ENCODE data around the gene DTX1. TPM values are rescaled to one million over a fixed set of nuclear protein-coding genes. Genes with fewer than 3 reads are reported as not detected.

Gene DTX1
- total RNA-seq, 1 experiment from 2014 or later, result 3.0 TPM

GRCh38 chr12:113066813-113067400 is 10.4 kb downstream of the DTX1 start:
- H3K27ac Mint-ChIP-seq, result no peak overlapping the region
- no peak overlapping the region for H2BK120ac ChIP-seq (ENCODE audit: low read depth, low read length, poor library complexity, severe bottlenecking)
- H4K20me1 ChIP-seq (ENCODE audit: control insufficient read depth, insufficient read depth, insufficient read length), result no peaks in the 10 kb centered on the region
- H3K27me3 Mint-ChIP-seq (ENCODE audit: low read depth), result peaks cover 20% of the 10 kb centered on the region
- H3K23me2 ChIP-seq (ENCODE audit: insufficient read length, low read depth, low read length, poor library complexity, severe bottlenecking), result peaks cover 2% of the 10 kb centered on the region
- no peak overlapping the region for H2BK15ac ChIP-seq (ENCODE audit: low read depth, low read length)
- no peak overlapping the region for H3K23ac ChIP-seq (ENCODE audit: insufficient read length, low read depth, low read length)
- H3K27ac ChIP-seq (ENCODE audit: insufficient read length, low read depth, low read length), result no peak overlapping the region
- H3K4me1 Mint-ChIP-seq, result peaks cover 22 to 38% of the 10 kb centered on the region in 2 experiments
- no peak overlapping the region for H3T11ph ChIP-seq (ENCODE audit: low read length)
- no peak overlapping the region for H3K4me2 ChIP-seq (ENCODE audit: insufficient read depth, insufficient read length, low read length)
- H3K9me3 ChIP-seq (ENCODE audit: control insufficient read depth, low read depth, low read length), result no peaks in the 10 kb centered on the region
- H3K79me1 ChIP-seq (ENCODE audit: insufficient read depth, low read depth, low read length, poor library complexity, severe bottlenecking), result no peaks in the 10 kb centered on the region
- H3K56ac ChIP-seq (ENCODE audit: insufficient read length, low read depth, low read length), result no peak overlapping the region
- no peak overlapping the region for H3K18ac ChIP-seq (ENCODE audit: insufficient read length, low read depth, low read length)
- H2AFZ ChIP-seq (ENCODE audit: low read length), result no peak overlapping the region
- H3K36me3 Mint-ChIP-seq (ENCODE audit: insufficient read depth in 1 of 3, low read depth in 3 of 3), result no peaks in the 10 kb centered on the region
- no peak overlapping the region for H3K4me3 Mint-ChIP-seq
- TF ChIP-seq, protein P1, sequence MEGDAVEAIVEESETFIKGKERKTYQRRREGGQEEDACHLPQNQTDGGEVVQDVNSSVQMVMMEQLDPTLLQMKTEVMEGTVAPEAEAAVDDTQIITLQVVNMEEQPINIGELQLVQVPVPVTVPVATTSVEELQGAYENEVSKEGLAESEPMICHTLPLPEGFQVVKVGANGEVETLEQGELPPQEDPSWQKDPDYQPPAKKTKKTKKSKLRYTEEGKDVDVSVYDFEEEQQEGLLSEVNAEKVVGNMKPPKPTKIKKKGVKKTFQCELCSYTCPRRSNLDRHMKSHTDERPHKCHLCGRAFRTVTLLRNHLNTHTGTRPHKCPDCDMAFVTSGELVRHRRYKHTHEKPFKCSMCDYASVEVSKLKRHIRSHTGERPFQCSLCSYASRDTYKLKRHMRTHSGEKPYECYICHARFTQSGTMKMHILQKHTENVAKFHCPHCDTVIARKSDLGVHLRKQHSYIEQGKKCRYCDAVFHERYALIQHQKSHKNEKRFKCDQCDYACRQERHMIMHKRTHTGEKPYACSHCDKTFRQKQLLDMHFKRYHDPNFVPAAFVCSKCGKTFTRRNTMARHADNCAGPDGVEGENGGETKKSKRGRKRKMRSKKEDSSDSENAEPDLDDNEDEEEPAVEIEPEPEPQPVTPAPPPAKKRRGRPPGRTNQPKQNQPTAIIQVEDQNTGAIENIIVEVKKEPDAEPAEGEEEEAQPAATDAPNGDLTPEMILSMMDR (conservative IDR thresholded peaks at IDR 0.05), result no peak
- DNase-seq, result peak; percentile 51
- H4K8ac ChIP-seq (replicated peaks; ENCODE audit: insufficient read length, low read depth, low read length), result no peak overlapping the region
- H3K4me1 ChIP-seq (ENCODE audit: insufficient read depth, low read length), result peaks cover 4% of the 10 kb centered on the region; the same call in 1 of the 2 replicates
- H2BK20ac ChIP-seq (ENCODE audit: low read depth, low read length, poor library complexity, severe bottlenecking), result no peak overlapping the region
- H3K9me3 Mint-ChIP-seq, result no peaks in the 10 kb centered on the region; a peak in 1 of 5 replicates
- no peaks in the 10 kb centered on the region for H3K27me3 ChIP-seq (ENCODE audit: insufficient read depth, low read length)
- no peaks in the 10 kb centered on the region for H3K79me2 ChIP-seq (ENCODE audit: insufficient read depth, low read length)
- no CpG with 5 or more reads among the region's 13 CpGs for WGBS (ENCODE audit: extremely low coverage, insufficient read length, low lambda C conversion rate)
- H2AK5ac ChIP-seq (ENCODE audit: insufficient read length, low read length), result no peak overlapping the region
- H4K91ac ChIP-seq (ENCODE audit: insufficient read length, low read depth, low read length), result no peak overlapping the region
- H4K5ac ChIP-seq (ENCODE audit: insufficient read length, low read depth, low read length), result no peak overlapping the region
- no peak overlapping the region for H2BK5ac ChIP-seq (ENCODE audit: insufficient read length, low read length)
- H3K9ac ChIP-seq (ENCODE audit: extremely low read depth, insufficient read length, low read length), result no peak overlapping the region
- H3K14ac ChIP-seq (ENCODE audit: insufficient read depth, low read length), result no peak overlapping the region; the same call in 1 of the 2 replicates
- no peak overlapping the region for H2BK12ac ChIP-seq (ENCODE audit: insufficient read length, low read depth, low read length)
- H3K4ac ChIP-seq (ENCODE audit: low read depth, low read length), result no peak overlapping the region

Measured in H9 (cell line).